Panc1 (cell line): ENCODE results near the gene LRRC8E. TPM values are rescaled to one million over a fixed set of nuclear protein-coding genes. Genes with fewer than 3 reads are reported as not detected.

ENCODE experiments used
- ATAC-seq: fragments of 200-7000 bp; cut with Tn5 transposase; 2 replicates; pipeline ENCODE4 v1.9.1; 2020; ENCODE audit warnings: mild to moderate bottlenecking, moderate library complexity
- BruUV-seq: library from RNA; stranded (reverse); fragments of 400-500 nt; replicated peaks from 2 replicates; lab custom pipeline; 2021; lab: Mats Ljungman, UMichigan
- CTCF ChIA-PET: fragments of 300-600 bp; sonication (Branson Sonifier 250); formaldehyde crosslinking; loops from one replicate; lab custom pipeline; 2022; ENCODE audit warnings: antibody characterized with exemption; lab: Charles Lee
- POLR2A ChIA-PET: fragments of 300-600 bp; sonication (Branson Sonifier 250); formaldehyde crosslinking; loops from one replicate; lab custom pipeline; 2022; ENCODE audit warnings: antibody characterized with exemption; lab: Charles Lee
- DNase-seq: peaks from one replicate; pipeline ENCODE4 v3.0.0-alpha.2; 2010; ENCODE audit warnings: low read depth, low spot score
- H3K27ac ChIP-seq: 2 replicates; pipeline ENCODE4 v1.5.1; 2011; ENCODE audit warnings: mild to moderate bottlenecking, low read length, inconsistent platforms
- H3K27me3 ChIP-seq: fragments of 200-500 bp; sonication (Bioruptor generic); 2 replicates; pipeline ENCODE4 v1.6.0; 2014; ENCODE audit warnings: low read length, inconsistent platforms; ENCODE audit not compliant: control insufficient read depth, insufficient read depth
- H3K36me3 ChIP-seq: fragments of 200-500 bp; sonication (Bioruptor generic); 2 replicates; pipeline ENCODE4 v1.5.1; 2014; ENCODE audit warnings: inconsistent platforms, mild to moderate bottlenecking, low read length, moderate library complexity; ENCODE audit not compliant: control insufficient read depth, insufficient read depth
- H3K4me1 ChIP-seq: 2 replicates; pipeline ENCODE4 v1.5.1; 2011; ENCODE audit warnings: inconsistent platforms, mild to moderate bottlenecking, low read length, moderate library complexity; ENCODE audit not compliant: control insufficient read depth, insufficient read depth
- H3K4me3 ChIP-seq, 2 experiments: 2 replicates each; pipeline ENCODE4 v1.5.1; 2011 to 2012; ENCODE audit warnings: low read depth in 2 of 2, low read length in 2 of 2, mild to moderate bottlenecking in 2 of 2, inconsistent platforms in 1 of 2, moderate library complexity in 1 of 2
- H3K9me3 ChIP-seq: fragments of 200-500 bp; sonication (Bioruptor generic); 2 replicates; pipeline ENCODE4 v1.5.1; 2014; ENCODE audit warnings: low read depth, mild to moderate bottlenecking, inconsistent platforms, low read length, moderate library complexity; ENCODE audit not compliant: control insufficient read depth, insufficient read depth
- CTCF ChIP-seq: fragments of 450-650 bp; IDR thresholded peaks from 2 replicates; pipeline ENCODE4 v1.5.1; 2017; ENCODE audit warnings: mild to moderate bottlenecking
- POLR2AphosphoS5 ChIP-seq: IDR thresholded peaks from 2 replicates; pipeline ENCODE4 v1.6.1; 2012; ENCODE audit warnings: mild to moderate bottlenecking, low read depth, low read length, moderate library complexity
- REST ChIP-seq, 2 experiments: IDR thresholded peaks; 2 replicates each; pipeline ENCODE4 v1.6.1; 2011 to 2012; ENCODE audit warnings: low read depth in 2 of 2, control low read depth in 1 of 2, low read length in 1 of 2, mild to moderate bottlenecking in 1 of 2, moderate library complexity in 1 of 2; ENCODE audit not compliant: insufficient read depth in 1 of 2
- SIN3A ChIP-seq: IDR thresholded peaks from 2 replicates; pipeline ENCODE4 v1.6.1; 2012; ENCODE audit warnings: low read depth, mild to moderate bottlenecking, low read length, moderate library complexity, borderline replicate concordance; ENCODE audit not compliant: insufficient read depth
- TCF7L2 ChIP-seq: IDR thresholded peaks from 2 replicates; pipeline ENCODE4 v1.6.1; 2011; ENCODE audit warnings: mild to moderate bottlenecking, low read depth, low read length, inconsistent platforms
- in situ Hi-C: cut with HindIII; loops from 2 replicates; pipeline ENCODE4 v1.10.0; 2016; ENCODE audit warnings: low sequenced_read_pairs, low pct_unique_long_range_greater_than_20kb
- intact Hi-C: fragments of 100-400 bp; cut with micrococcal nuclease; formaldehyde crosslinking; loops from one replicate; pipeline ENCODE4 v1.10.0; 2022; ENCODE audit not compliant: unreplicated experiment
- total RNA-seq: library from RNA; stranded (reverse); gene quantifications from one replicate; pipeline ENCODE4 v1.2.1, GENCODE V29; 2021; ENCODE audit not compliant: unreplicated experiment

LRRC8E gene
- total RNA-seq, 1 experiment from 2014 or later, result 5.0 TPM

GRCh38 chr19:7852851-7853769 lies 35.2 kb upstream of the LRRC8E start:
- ATAC-seq, result peak; percentile 92
- Histone ChIP-seq H3K27ac (no peak overlapping the region), H3K36me3 (no peaks in the 10 kb centered on the region), H3K27me3 (no peaks in the 10 kb centered on the region), H3K4me1 (no peaks in the 10 kb centered on the region; the same call in 1 of the 2 replicates), H3K9me3 (no peaks in the 10 kb centered on the region), H3K4me3 (peak overlapping the region in 1 of 2 experiments; percentile 18; a peak in 1 of 4 replicates)
- ChIA-PET POLR2A (no interaction called here), CTCF (interaction anchor here (0.6 to 0.7 kb wide), 4 partner anchors 16 to 505 kb away, joined by 3 to 8 read pairs (median 6); no protein-coding TSS in a partner anchor)
- intact Hi-C loops (no loop called here), in situ Hi-C loops (no loop called here)
- TF ChIP-seq TCF7L2 (peak; percentile 74), REST (IDR thresholded peaks at IDR 0.05; ENCODE audit: insufficient read depth in 1 of 2, low read depth in 2 of 2, low read length in 1 of 2) (no peak), CTCF (peak; percentile 92)
- DNase-seq, result no peak
- BruUV-seq, result no TSS peak

GRCh38 chr19:7853770-7854128 lies 34.6 kb upstream of the LRRC8E start:
- DNase-seq, result no peak
- no peaks in the 10 kb centered on the region; the same call in 1 of the 2 replicates for H3K4me1 ChIP-seq
- ATAC-seq, result no peak
- H3K9me3 ChIP-seq, result no peaks in the 10 kb centered on the region
- no peaks in the 10 kb centered on the region for H3K27me3 ChIP-seq
- no peak for TF ChIP-seq SIN3A
- ChIA-PET CTCF (no interaction called here), POLR2A (no interaction called here)
- in situ Hi-C loops, result no loop called here
- no peak overlapping the region for H3K4me3 ChIP-seq
- intact Hi-C loops, result no loop called here
- no TSS peak for BruUV-seq
- H3K36me3 ChIP-seq, result no peaks in the 10 kb centered on the region
- no peak overlapping the region for H3K27ac ChIP-seq

- no peaks in the 10 kb centered on the region; the same call in 1 of the 2 replicates for H3K4me1 ChIP-seq
- in situ Hi-C loops, result no loop called here
- DNase-seq (no peak), ATAC-seq (no peak)
- no peak overlapping the region for H3K4me3 ChIP-seq
- POLR2A ChIA-PET, result no interaction called here
- CTCF ChIA-PET, result no interaction called here
- no peaks in the 10 kb centered on the region for H3K9me3 ChIP-seq
- TF ChIP-seq REST (IDR thresholded peaks at IDR 0.05; ENCODE audit: insufficient read depth in 1 of 2, low read depth in 2 of 2, low read length in 1 of 2) (no peak), POLR2AphosphoS5 (no peak), TCF7L2 (no peak), SIN3A (no peak)
- H3K27ac ChIP-seq, result no peak overlapping the region
- no TSS peak for BruUV-seq
- intact Hi-C loops, result no loop called here
- H3K36me3 ChIP-seq, result no peaks in the 10 kb centered on the region
- H3K27me3 ChIP-seq, result no peaks in the 10 kb centered on the region
These were observed 32.7 kb upstream of the LRRC8E start for GRCh38 chr19:7855426-7856108.
